Measurements from ENCODE around the gene SMIM5.

SMIM5 gene

GRCh38 chr17:75614006-75614405, 19.2 kb upstream of the SMIM5 start:
- no peak for TF ChIP-seq CTCF (IDR thresholded peaks at IDR 0.05; ENCODE audit: control insufficient read depth, extremely low read depth, insufficient read depth)
- no peak for DNase-seq (ENCODE audit: low read depth)
- no peak overlapping the region for H3K4me3 ChIP-seq (ENCODE audit: low read depth, low read length)

- TF ChIP-seq CTCF (IDR thresholded peaks at IDR 0.05; ENCODE audit: control insufficient read depth, extremely low read depth, insufficient read depth) = no peak
- no peak for DNase-seq (ENCODE audit: low read depth)
- H3K4me3 ChIP-seq (ENCODE audit: low read depth, low read length) = no peak overlapping the region
Observed at GRCh38 chr17:75614556-75615270, 18.5 kb upstream of the SMIM5 start.

- TF ChIP-seq CTCF (IDR thresholded peaks at IDR 0.05; ENCODE audit: control insufficient read depth, extremely low read depth, insufficient read depth) = no peak
- no peak overlapping the region for H3K4me3 ChIP-seq (ENCODE audit: low read depth, low read length)
- no peak for DNase-seq (ENCODE audit: low read depth)
Observed at GRCh38 chr17:75615301-75615700, 17.9 kb upstream of the SMIM5 start.

- no peak for TF ChIP-seq CTCF (IDR thresholded peaks at IDR 0.05; ENCODE audit: control insufficient read depth, extremely low read depth, insufficient read depth)
- no peak for DNase-seq (ENCODE audit: low read depth)
- H3K4me3 ChIP-seq (ENCODE audit: low read depth, low read length) = no peak overlapping the region
Observed at GRCh38 chr17:75616521-75617122, 16.6 kb upstream of the SMIM5 start.

GRCh38 chr17:75617218-75617617, 16.0 kb upstream of the SMIM5 start:
- DNase-seq (ENCODE audit: low read depth) = no peak
- TF ChIP-seq CTCF (IDR thresholded peaks at IDR 0.05; ENCODE audit: control insufficient read depth, extremely low read depth, insufficient read depth) = no peak
- no peak overlapping the region for H3K4me3 ChIP-seq (ENCODE audit: low read depth, low read length)

- DNase-seq (ENCODE audit: low read depth) = no peak
- TF ChIP-seq CTCF (IDR thresholded peaks at IDR 0.05; ENCODE audit: control insufficient read depth, extremely low read depth, insufficient read depth) = no peak
- H3K4me3 ChIP-seq (ENCODE audit: low read depth, low read length) = no peak overlapping the region
Observed at GRCh38 chr17:75617675-75618074, 15.6 kb upstream of the SMIM5 start.
